HG02763 (cell line): ENCODE results near the gene EPN3.

ENCODE experiments used
- ATAC-seq: cut with Tn5 transposase; IDR thresholded peaks from one replicate; pipeline ENCODE4 v1.9.1; 2021; ENCODE audit warnings: mild to moderate bottlenecking, moderate library complexity; ENCODE audit not compliant: unreplicated experiment

EPN3 gene

GRCh38 chr17:50564916-50565315 is 32.4 kb downstream of the EPN3 start:
- ATAC-seq: no peak

GRCh38 chr17:50565402-50566350 is 33.1 kb downstream of the EPN3 start:
- ATAC-seq: no peak

- no peak for ATAC-seq
Observed at GRCh38 chr17:50566886-50567285, 34.4 kb downstream of the EPN3 start.

- no peak for ATAC-seq
Observed at GRCh38 chr17:50568659-50569058, 36.1 kb downstream of the EPN3 start.

GRCh38 chr17:50569592-50569991 is 37.1 kb downstream of the EPN3 start:
- no peak for ATAC-seq

- ATAC-seq: no peak
Observed at GRCh38 chr17:50570032-50570431, 37.5 kb downstream of the EPN3 start.

GRCh38 chr17:50570528-50570927 is 38.0 kb downstream of the EPN3 start:
- ATAC-seq: no peak

GRCh38 chr17:50571681-50572080 is 39.1 kb downstream of the EPN3 start:
- no peak for ATAC-seq

- no peak for ATAC-seq
Observed at GRCh38 chr17:50572541-50572940, 40.0 kb downstream of the EPN3 start.

GRCh38 chr17:50573866-50574611 is 41.5 kb downstream of the EPN3 start:
- ATAC-seq: no peak

GRCh38 chr17:50575581-50576210 is 43.2 kb downstream of the EPN3 start:
- no peak for ATAC-seq

GRCh38 chr17:50576864-50577263 is 44.3 kb downstream of the EPN3 start:
- no peak for ATAC-seq

GRCh38 chr17:50577451-50577954 is 45.0 kb downstream of the EPN3 start:
- ATAC-seq: no peak

- ATAC-seq: no peak
Observed at GRCh38 chr17:50578173-50578572, 45.6 kb downstream of the EPN3 start.

GRCh38 chr17:50579399-50579798 is 46.9 kb downstream of the EPN3 start:
- no peak for ATAC-seq

GRCh38 chr17:50580646-50581045 is 48.1 kb downstream of the EPN3 start:
- no peak for ATAC-seq

GRCh38 chr17:50581316-50581715 is 48.8 kb downstream of the EPN3 start:
- no peak for ATAC-seq

GRCh38 chr17:50582741-50583140 is 50.2 kb downstream of the EPN3 start:
- no peak for ATAC-seq

- ATAC-seq: no peak
Observed at GRCh38 chr17:50583641-50584040, 51.1 kb downstream of the EPN3 start.

GRCh38 chr17:50584116-50584515 is 51.6 kb downstream of the EPN3 start:
- no peak for ATAC-seq

GRCh38 chr17:50584749-50585148 is 52.2 kb downstream of the EPN3 start:
- no peak for ATAC-seq
